GM21528 (cell line): Measurements from ENCODE around the gene LRFN4.

Experiments used
- ATAC-seq: cut with Tn5 transposase; IDR thresholded peaks from one replicate; pipeline ENCODE4 v1.9.1; 2021; ENCODE audit warnings: mild to moderate bottlenecking, moderate library complexity; ENCODE audit not compliant: unreplicated experiment, low FRiP score

LRFN4 gene

GRCh38 chr11:66885950-66886440 lies 29.1 kb downstream of the LRFN4 start:
- no peak for ATAC-seq

GRCh38 chr11:66886671-66887221 lies 29.9 kb downstream of the LRFN4 start:
- no peak for ATAC-seq

GRCh38 chr11:66887526-66887925 lies 30.7 kb downstream of the LRFN4 start:
- no peak for ATAC-seq

GRCh38 chr11:66888282-66888681 lies 31.4 kb downstream of the LRFN4 start:
- ATAC-seq: no peak

- no peak for ATAC-seq
Observed at GRCh38 chr11:66889960-66890359, 33.1 kb downstream of the LRFN4 start.

- ATAC-seq: peak; percentile 70
Observed at GRCh38 chr11:66891851-66892660, 35.2 kb downstream of the LRFN4 start.

- ATAC-seq: no peak
Observed at GRCh38 chr11:66892911-66893310, 36.0 kb downstream of the LRFN4 start.

GRCh38 chr11:66894141-66894540 lies 37.3 kb downstream of the LRFN4 start:
- no peak for ATAC-seq

- no peak for ATAC-seq
Observed at GRCh38 chr11:66901964-66902390, 45.1 kb downstream of the LRFN4 start.

- ATAC-seq: no peak
Observed at GRCh38 chr11:66902486-66903177, 45.8 kb downstream of the LRFN4 start.

GRCh38 chr11:66904055-66904454 lies 47.2 kb downstream of the LRFN4 start:
- no peak for ATAC-seq

GRCh38 chr11:66904561-66904960 lies 47.7 kb downstream of the LRFN4 start:
- no peak for ATAC-seq

- ATAC-seq: no peak
Observed at GRCh38 chr11:66904981-66905521, 48.2 kb downstream of the LRFN4 start.

GRCh38 chr11:66905631-66906030 lies 48.8 kb downstream of the LRFN4 start:
- ATAC-seq: no peak

GRCh38 chr11:66906061-66906733 lies 49.3 kb downstream of the LRFN4 start:
- ATAC-seq: no peak

GRCh38 chr11:66907751-66908630 lies 51.1 kb downstream of the LRFN4 start:
- no peak for ATAC-seq

GRCh38 chr11:66909181-66909580 lies 52.3 kb downstream of the LRFN4 start:
- ATAC-seq: no peak

- no peak for ATAC-seq
Observed at GRCh38 chr11:66910016-66910415, 53.2 kb downstream of the LRFN4 start.
